GM19468 (cell line): ENCODE data around the gene PRSS35.
"Not testable (repeated sequence)": the region's sequence is repeated elsewhere in the genome, so short reads cannot be mapped to it uniquely, and the experiment has no call there.

Source experiments
- ATAC-seq: cut with Tn5 transposase; IDR thresholded peaks from one replicate; pipeline ENCODE4 v1.9.1; 2021; ENCODE audit warnings: mild to moderate bottlenecking, moderate library complexity, moderate number of reproducible peaks; ENCODE audit not compliant: unreplicated experiment; ENCODE audit errors: extremely low read depth

PRSS35 gene, protein sequence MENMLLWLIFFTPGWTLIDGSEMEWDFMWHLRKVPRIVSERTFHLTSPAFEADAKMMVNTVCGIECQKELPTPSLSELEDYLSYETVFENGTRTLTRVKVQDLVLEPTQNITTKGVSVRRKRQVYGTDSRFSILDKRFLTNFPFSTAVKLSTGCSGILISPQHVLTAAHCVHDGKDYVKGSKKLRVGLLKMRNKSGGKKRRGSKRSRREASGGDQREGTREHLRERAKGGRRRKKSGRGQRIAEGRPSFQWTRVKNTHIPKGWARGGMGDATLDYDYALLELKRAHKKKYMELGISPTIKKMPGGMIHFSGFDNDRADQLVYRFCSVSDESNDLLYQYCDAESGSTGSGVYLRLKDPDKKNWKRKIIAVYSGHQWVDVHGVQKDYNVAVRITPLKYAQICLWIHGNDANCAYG

GRCh38 chr6:83511901-83512681 lies at the start of gene PRSS35:
Gene PRSS35 (plus strand): TSS chr6:83512534. CDS start chr6:83523442, 10,908 bp downstream.
- no peak for ATAC-seq

DNA sequence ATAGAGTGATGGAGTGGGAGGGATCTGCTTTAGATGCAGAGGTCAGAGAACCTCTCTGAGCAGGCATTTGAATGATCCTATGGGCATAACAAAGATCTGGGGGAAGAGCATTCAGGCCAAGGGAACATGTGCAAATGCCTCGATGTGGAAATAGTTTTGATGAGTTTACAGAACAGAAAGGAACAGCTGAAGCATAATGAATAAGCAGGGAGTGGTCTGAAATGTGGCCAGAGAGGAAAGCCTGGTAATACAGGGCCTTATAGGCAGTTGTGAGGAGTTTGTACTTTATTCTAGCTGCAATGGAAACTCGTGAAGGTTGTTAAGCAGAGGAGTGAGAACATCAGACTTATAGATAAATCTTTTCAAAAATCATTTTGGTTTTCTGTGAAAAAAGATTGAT lies 48.4 kb upstream of the PRSS35 start:
- ATAC-seq = no peak

DNA sequence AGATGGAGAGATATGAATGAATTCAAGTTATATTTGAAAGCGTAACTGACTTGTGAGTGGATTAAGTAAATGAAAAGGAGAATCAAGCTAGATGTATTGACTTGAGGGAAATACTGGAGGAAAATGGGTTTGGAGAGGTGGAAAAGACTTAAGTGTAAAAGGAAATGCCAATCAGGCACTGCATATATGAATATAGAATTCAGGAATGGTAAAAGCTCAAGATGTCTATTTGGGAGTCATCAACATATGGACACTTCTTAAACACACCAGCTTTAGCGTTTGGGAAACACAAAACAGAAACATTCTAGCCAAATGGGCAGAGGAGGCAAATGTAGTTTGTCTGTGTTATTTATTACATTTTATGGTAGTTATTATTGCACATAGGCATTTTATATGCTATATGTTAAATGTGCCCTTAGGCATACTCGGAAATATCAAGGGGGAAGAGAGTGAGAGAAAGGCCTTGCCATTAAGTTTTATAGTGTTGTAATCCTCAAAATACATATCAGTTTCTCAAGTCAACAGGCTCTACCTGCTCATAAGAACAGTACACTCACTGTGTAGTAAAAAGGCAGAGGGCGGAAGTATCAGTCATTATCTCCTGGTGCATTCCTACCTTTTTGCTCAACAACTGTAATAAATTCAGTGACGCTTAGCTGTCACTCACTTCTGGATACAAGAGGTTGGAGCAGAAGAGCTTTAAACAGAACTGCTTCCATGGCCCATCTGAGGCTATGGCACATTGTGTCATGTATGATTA lies 47.8 kb upstream of the PRSS35 start:
- no peak for ATAC-seq

DNA sequence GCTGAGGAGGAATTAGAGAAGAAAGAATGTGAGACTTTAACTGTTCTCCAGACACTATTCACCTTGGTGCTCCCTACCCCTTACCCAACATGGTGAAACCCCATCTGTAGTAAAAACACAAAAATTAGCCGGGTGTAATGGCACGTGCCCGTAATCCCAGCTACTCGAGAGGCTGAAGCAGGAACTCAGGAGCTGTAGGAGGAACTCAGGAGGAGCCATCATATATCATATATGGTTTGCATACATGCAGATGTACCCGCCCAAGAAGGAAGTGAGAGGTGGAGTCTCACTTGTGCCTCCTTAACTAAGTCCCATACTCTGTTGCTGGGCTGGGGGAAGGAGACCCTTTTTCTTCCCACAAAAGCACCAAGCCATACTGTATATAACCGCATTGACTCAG lies 46.0 kb upstream of the PRSS35 start:
- no peak for ATAC-seq

- ATAC-seq = no peak
Measured at GRCh38 chr6:83467620-83468036, 44.7 kb upstream of the PRSS35 start.

DNA sequence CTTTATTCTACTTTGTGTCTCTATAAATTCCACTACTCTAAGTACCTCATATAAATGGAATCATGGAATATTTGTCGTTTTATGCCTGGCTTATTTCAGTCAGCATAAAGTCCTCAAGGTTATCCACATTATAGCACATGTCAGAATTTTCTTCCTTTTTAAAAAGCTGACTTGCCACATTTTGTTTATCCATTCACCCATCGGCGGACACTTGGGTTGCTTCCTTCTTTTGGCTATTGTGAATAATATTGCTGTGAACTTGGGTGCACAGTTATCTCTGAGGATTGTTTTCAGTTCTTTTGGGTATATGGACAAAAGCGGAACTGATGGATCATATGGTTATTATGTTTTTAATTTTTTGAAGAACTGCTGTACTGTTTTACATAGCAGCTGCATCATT lies 42.3 kb upstream of the PRSS35 start:
- ATAC-seq = no peak

DNA sequence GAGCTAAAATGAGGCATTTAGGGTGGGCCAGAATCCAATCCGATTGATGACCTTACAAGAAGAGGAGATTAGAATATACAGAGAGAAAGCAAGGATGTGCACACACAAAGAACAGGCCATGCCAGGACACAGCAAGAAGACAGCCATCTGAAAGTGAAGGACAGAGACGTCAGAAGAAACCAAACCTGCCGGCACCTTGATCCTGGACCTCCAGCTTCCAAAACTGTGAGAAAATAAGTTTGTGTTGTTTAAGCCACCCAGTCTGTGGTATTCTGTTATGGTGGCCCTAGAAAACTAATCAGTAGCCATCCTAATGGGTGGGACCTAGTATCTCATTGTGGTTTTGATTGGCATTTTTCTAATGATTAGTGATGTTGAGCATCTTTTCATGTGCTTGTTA lies 41.7 kb upstream of the PRSS35 start:
- ATAC-seq = no peak

GRCh38 chr6:83472767-83473166 lies 39.6 kb upstream of the PRSS35 start:
- ATAC-seq = no peak

DNA sequence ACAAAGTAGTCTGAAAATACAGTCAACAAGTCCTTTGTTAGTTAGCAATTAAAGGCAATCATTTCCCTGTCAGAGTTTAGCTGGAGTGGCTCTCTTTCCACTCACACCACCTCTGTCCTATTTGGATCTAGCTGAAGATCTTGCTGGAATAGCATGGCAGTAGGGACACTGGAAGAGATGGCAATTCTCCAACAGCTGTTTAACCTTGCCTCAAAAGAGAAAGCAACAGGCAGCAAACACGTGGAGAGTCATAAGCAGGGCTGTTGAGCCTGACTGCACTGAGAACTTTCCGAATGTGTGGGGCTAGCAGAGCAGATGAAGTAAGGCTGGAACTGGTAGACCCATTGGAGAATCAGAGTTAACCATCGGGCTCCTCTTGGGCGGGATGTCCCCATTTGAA lies 38.0 kb upstream of the PRSS35 start:
- no peak for ATAC-seq

DNA sequence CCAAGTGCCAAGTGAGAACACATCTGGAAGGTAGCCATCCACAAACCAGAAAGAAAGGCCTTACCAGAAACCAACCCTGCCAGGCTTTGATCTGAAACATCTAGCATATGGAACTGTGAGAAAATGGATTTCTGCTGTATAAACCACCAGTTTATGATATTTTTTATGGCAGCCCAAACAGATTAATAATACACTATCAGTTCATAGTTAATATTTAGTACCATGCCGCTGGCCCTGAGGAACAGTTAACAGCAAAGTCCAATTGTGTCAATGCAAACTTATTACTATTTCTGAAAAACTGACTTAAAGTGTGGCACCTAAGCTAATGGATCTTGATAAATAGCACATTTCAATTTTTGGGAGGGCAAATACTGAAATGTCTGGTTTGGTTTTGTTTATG lies 35.4 kb upstream of the PRSS35 start:
- ATAC-seq = no peak

- ATAC-seq = no peak
Measured at GRCh38 chr6:83479389-83479788, 32.9 kb upstream of the PRSS35 start.

DNA sequence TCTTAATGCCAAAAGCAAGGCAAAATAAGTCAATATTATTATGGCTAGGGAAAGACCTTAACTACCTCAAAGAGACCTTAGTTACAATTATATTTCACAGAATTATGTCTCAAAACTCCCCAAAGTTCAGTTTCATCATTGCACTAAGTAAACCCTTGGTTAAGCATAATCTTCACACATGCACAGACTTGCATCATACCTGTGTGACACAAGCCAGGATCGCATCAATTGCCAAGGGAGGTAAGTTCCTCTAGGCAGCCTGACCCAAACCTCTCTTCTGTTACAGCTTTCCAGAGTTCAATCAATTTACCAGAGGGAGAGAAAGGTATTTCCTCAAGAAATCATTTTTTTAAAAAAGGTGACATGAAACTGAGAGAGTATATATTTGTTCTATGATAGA lies 31.9 kb upstream of the PRSS35 start:
- no peak for ATAC-seq

- ATAC-seq = not testable (repeated sequence)
Measured at GRCh38 chr6:83481938-83482337, 30.4 kb upstream of the PRSS35 start.

- no peak for ATAC-seq
Measured at GRCh38 chr6:83488448-83488847, 23.9 kb upstream of the PRSS35 start.

DNA sequence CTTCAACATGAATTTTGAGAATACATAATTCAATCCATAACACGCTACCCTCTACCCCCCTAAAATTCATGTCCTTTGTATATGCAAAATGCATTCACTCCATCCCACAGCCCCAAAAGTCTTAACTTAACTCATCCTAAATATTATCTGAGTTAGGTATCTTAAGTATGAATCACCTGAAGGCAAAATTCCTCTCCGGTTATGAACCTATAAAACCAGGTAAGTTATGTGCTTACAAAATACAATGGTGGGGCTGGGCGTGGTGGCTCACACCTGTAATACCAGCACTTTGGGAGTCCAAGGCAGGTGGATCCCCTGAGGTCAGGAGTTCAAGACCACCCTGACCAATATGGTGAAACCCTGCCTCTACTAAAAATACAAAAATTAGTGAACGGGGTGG lies 23.5 kb upstream of the PRSS35 start:
- ATAC-seq = no peak

GRCh38 chr6:83490217-83490807 lies 22.0 kb upstream of the PRSS35 start:
- ATAC-seq = no peak

GRCh38 chr6:83505356-83505755 lies 7.0 kb upstream of the PRSS35 start:
- no peak for ATAC-seq

DNA sequence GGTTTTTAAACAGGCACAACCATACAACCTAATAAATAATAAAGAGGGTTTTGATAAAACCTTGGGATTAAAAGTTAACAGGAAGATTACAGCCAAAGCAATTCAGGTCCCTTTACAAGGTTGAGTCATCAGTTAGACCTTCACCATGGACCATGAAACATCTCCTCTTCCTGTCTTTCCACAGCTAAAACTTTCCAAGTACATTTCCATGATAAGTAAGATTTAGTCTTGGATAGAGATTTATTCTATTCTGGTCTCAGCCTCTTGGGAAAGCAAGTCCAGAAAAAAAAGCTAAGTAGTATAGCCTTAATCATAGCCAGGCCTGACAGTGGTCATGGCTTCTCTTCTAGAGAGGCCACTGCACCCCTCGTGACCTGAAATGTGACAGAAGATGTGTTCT lies 2.9 kb upstream of the PRSS35 start:
- no peak for ATAC-seq

- ATAC-seq = no peak
Measured at GRCh38 chr6:83510791-83511190, 1.5 kb upstream of the PRSS35 start.

DNA sequence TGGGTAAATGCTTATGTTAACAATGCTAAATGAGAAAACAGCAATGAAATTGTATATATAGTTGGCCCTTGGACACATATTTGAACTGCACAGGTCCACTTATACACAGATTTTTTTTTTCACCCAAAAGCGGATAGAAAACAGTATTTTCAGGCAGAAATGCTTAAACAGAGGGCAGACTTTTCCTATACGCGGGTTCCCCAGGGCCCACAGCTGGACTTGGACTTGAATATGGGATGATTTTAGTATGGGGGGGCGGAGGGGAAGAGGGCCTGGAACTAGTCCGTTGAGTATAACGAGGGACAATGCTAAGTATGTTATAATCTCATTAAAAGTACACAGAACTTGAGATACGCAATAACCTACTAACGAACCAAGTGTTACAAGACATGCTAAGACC lies 1.1 kb upstream of the PRSS35 start:
- ATAC-seq = no peak
